Liver (tissue), 9 donors: ENCODE results near the gene TMEM259. TPM values are rescaled to one million over a fixed set of nuclear protein-coding genes. Genes with fewer than 3 reads are reported as not detected.

Experiments
- DNase-seq: peaks from one replicate; pipeline ENCODE4 v3.0.0-alpha.2; 2017; ENCODE audit warnings: low spot score
- H3K27ac ChIP-seq, 2 donors: one replicate each; pipeline ENCODE4 v1.7.0; 2013; ENCODE audit warnings: inconsistent platforms in 2 of 2, low read length in 2 of 2, control low read depth in 1 of 2, low read depth in 1 of 2, mild to moderate bottlenecking in 1 of 2
- H3K27me3 ChIP-seq, 4 donors: one replicate each; pipeline versions ENCODE4 v1.6.1 to v1.7.0; 2013; ENCODE audit warnings: low read length in 3 of 4, inconsistent platforms in 1 of 4, mild to moderate bottlenecking in 1 of 4, moderate library complexity in 1 of 4; ENCODE audit not compliant: control insufficient read depth in 4 of 4, insufficient read depth in 4 of 4
- H3K36me3 ChIP-seq, 4 donors: one replicate each; pipeline versions ENCODE4 v1.6.1 to v1.7.0; 2013; ENCODE audit warnings: low read length in 3 of 4, mild to moderate bottlenecking in 3 of 4, low read depth in 1 of 4, moderate library complexity in 1 of 4; ENCODE audit not compliant: control insufficient read depth in 4 of 4, insufficient read depth in 3 of 4
- H3K4me1 ChIP-seq, 4 donors: one replicate each; pipeline versions ENCODE4 v1.6.1 to v1.7.0; 2013; ENCODE audit warnings: low read length in 3 of 4, mild to moderate bottlenecking in 3 of 4, moderate library complexity in 1 of 4; ENCODE audit not compliant: control insufficient read depth in 4 of 4, insufficient read depth in 4 of 4
- H3K4me3 ChIP-seq, 3 donors: one replicate each; pipeline versions ENCODE4 v1.6.1 to v1.7.0; 2013; ENCODE audit warnings: low read length in 3 of 3, control low read depth in 1 of 3, low read depth in 1 of 3, mild to moderate bottlenecking in 1 of 3
- H3K9ac ChIP-seq, 2 donors: one replicate each; pipeline ENCODE4 v1.7.0; 2013; ENCODE audit warnings: low read length in 2 of 2, mild to moderate bottlenecking in 2 of 2, moderate library complexity in 2 of 2, control low read depth in 1 of 2, low read depth in 1 of 2
- H3K9me3 ChIP-seq, 4 donors: one replicate each; pipeline versions ENCODE4 v1.6.1 to v1.7.0; 2013; ENCODE audit warnings: low read length in 3 of 4; ENCODE audit not compliant: control insufficient read depth in 4 of 4
- ATF3 ChIP-seq: IDR thresholded peaks from 2 replicates; pipeline ENCODE4 v1.6.1; 2016; ENCODE audit warnings: antibody characterized with exemption
- CTCF ChIP-seq: fragments of 150-350 bp; IDR thresholded peaks from 2 replicates; pipeline ENCODE4 v1.5.1; 2017; ENCODE audit warnings: improper control_type of control experiment, low read depth, low read length; ENCODE audit not compliant: missing input control
- EGR1 ChIP-seq, 2 donors: IDR thresholded peaks; 2 replicates each; pipeline ENCODE4 v1.6.1; 2016 to 2018; ENCODE audit warnings: antibody characterized with exemption in 2 of 2, low read depth in 2 of 2
- GABPA ChIP-seq, 2 donors: IDR thresholded peaks in 1 of 2; conservative IDR thresholded peaks in 1 of 2; 2 replicates each; pipeline ENCODE4 v1.6.1; 2016; ENCODE audit warnings: antibody characterized with exemption in 2 of 2, mild to moderate bottlenecking in 1 of 2, moderate library complexity in 1 of 2
- HNF4G ChIP-seq: IDR thresholded peaks from 2 replicates; pipeline ENCODE4 v1.6.1; 2016; ENCODE audit warnings: antibody characterized with exemption
- JUND ChIP-seq, 2 donors: IDR thresholded peaks; 2 replicates each; pipeline ENCODE4 v1.6.1; 2016; ENCODE audit warnings: antibody characterized with exemption in 2 of 2
- RAD21 ChIP-seq, 2 donors: IDR thresholded peaks; 2 replicates each; pipeline ENCODE4 v1.6.1; 2016; ENCODE audit warnings: antibody characterized with exemption in 2 of 2, mild to moderate bottlenecking in 2 of 2
- REST ChIP-seq: IDR thresholded peaks from 2 replicates; pipeline ENCODE4 v1.6.1; 2016; ENCODE audit warnings: antibody characterized with exemption, mild to moderate bottlenecking
- RXRA ChIP-seq, 2 donors: IDR thresholded peaks; 2 replicates each; pipeline ENCODE4 v1.6.1; 2017 to 2018; ENCODE audit warnings: antibody characterized with exemption in 2 of 2, mild to moderate bottlenecking in 1 of 2
- TAF1 ChIP-seq: conservative IDR thresholded peaks from 2 replicates; pipeline ENCODE4 v1.6.1; 2016; ENCODE audit warnings: antibody characterized with exemption, mild to moderate bottlenecking
- YY1 ChIP-seq: IDR thresholded peaks from 2 replicates; pipeline ENCODE4 v1.6.1; 2016; ENCODE audit warnings: antibody characterized with exemption, mild to moderate bottlenecking
- WGBS: extraction: QIAGEN DNeasy Blood & Tissue Kit; methylation state at CpG from one replicate; pipeline ENCODE4 v1.1.7; 2013; 5-methylcytosine and 5-hydroxymethylcytosine counted together
- polyA plus RNA-seq, 2 donors: library from polyadenylated mRNA; stranded (reverse) in 1 of 2; unstranded in 1 of 2; fragments of 200-250 nt in 1 of 2; fragments of >200 nt in 1 of 2; fragmentation: Nextera tagmentation in 1 of 2; extraction: Ambion mirVana in 1 of 2; gene quantifications; one replicate each; pipeline versions ENCODE4 v1.2.1 to v1.2.3, GENCODE V29; 2013 to 2015
- total RNA-seq, 2 donors: library from RNA; depleted of rRNA; stranded (reverse); fragments of >200 nt; gene quantifications; one replicate each; pipeline ENCODE4 v1.2.3, GENCODE V29; 2014
- donor health status: healthy.
- donor health status: healthy.
- donor health status: healthy.
- donor health status: healthy.
- donor health status: healthy.

Gene TMEM259
- total and polyA plus RNA-seq, 4 donors: 29.7 to 99.3 (median 57.3) TPM

DNA sequence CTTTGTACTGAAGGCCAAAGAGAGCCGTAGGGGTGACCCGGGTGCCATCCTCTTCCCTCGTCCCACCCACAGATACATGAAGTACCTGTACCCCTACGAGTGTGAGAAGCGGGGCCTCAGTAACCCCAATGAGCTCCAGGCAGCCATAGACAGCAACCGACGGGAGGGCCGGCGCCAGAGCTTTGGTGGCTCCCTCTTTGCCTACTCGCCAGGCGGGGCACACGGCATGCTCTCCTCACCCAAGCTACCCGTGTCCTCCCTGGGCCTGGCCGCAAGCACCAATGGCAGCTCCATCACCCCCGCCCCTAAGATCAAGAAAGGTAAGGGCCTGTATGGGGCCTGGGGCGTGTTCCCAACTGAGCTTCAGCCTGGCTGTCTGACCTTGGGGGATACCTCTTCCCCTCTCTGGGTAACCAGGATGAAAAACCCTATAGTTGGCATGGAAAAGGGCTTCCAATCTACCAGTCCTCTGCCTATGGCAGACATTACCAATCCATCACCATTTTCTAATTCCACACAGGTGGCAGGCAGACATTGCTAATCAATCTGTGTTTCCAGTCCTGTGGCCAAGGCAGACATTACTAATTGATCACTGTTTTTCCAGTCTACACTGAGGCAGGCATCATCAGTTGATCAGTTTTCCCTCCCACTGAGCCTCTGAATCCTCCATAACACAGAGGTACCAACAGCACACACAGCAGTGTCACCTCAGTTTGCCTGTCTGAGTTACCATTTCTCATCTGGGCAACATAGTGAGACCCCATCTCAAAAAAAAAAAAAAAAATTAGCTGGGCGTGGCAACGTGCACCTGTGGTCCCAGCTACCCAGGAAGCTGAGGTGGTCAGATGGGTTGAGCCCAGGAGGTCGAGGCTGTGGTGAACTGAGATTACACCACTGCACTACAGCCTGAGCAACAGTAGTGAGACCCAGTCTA, 55.9 kb downstream of the TMEM259 start:
- Histone ChIP-seq H3K4me3 (no peak overlapping the region), H3K9ac (no peak overlapping the region), H3K27me3 (no peaks in the 10 kb centered on the region), H3K27ac (no peak overlapping the region), H3K36me3 (peaks cover 0 to 24% (median 5%) of the 10 kb centered on the region in 4 donors), H3K9me3 (no peaks in the 10 kb centered on the region), H3K4me1 (no peaks in the 10 kb centered on the region)
- WGBS: 99% methylated on average over 19 of the region's 19 CpGs
- no peak for TF ChIP-seq HNF4G
- DNase-seq: no peak

GRCh38 chr19:964116-964520, 56.8 kb downstream of the TMEM259 start:
- 97% methylated on average over 16 of the region's 16 CpGs for WGBS
- H3K9me3 ChIP-seq: no peaks in the 10 kb centered on the region
- TF ChIP-seq RAD21 (IDR thresholded peaks at IDR 0.05): no peak
- no peak for TF ChIP-seq HNF4G
- no peak for TF ChIP-seq GABPA (IDR thresholded peaks at IDR 0.05 in 1 of 2, conservative IDR thresholded peaks at IDR 0.05 in 1 of 2)
- TF ChIP-seq EGR1 (IDR thresholded peaks at IDR 0.05; ENCODE audit: low read depth in 2 of 2): no peak
- no peak for TF ChIP-seq REST
- TF ChIP-seq RXRA (IDR thresholded peaks at IDR 0.05): no peak
- TF ChIP-seq TAF1: no peak
- peaks cover 0 to 25% (median 4%) of the 10 kb centered on the region in 4 donors for H3K36me3 ChIP-seq
- H3K4me3 ChIP-seq: no peak overlapping the region
- no peak overlapping the region for H3K27ac ChIP-seq
- H3K4me1 ChIP-seq: no peaks in the 10 kb centered on the region
- no peak overlapping the region for H3K9ac ChIP-seq
- DNase-seq: no peak
- no peaks in the 10 kb centered on the region for H3K27me3 ChIP-seq

DNA sequence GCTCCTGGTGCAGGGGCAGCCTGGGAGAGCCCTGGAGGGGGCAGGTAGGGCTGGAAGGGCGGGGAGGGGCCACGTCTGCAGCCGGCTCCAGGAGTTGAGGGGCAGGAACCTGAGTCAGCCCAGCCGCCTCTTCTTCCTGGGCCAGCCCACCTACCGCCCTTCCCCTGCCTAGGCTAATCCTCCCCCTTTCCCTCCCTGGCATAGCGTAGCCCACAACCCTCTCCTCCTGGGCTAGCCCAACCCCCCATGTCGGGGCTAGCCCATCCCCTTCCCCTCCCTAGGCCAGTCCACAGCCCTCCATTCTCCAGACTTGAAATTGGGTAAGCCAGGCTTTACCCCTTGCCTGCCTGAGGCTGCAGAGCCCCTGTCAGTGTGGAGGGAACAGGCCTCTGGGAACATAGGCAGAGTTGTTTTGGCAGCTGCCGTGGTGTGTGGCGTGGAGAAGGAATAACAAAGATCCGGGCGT, 57.4 kb downstream of the TMEM259 start:
- DNase-seq: no peak
- Histone ChIP-seq H3K9ac (no peak overlapping the region), H3K27ac (no peak overlapping the region), H3K9me3 (no peaks in the 10 kb centered on the region), H3K4me1 (no peaks in the 10 kb centered on the region), H3K4me3 (no peak overlapping the region), H3K27me3 (no peaks in the 10 kb centered on the region), H3K36me3 (peaks cover 0 to 21% (median 4%) of the 10 kb centered on the region in 4 donors)
- WGBS: 93% methylated on average over 11 of the region's 11 CpGs
- TF ChIP-seq HNF4G (no peak), CTCF (no peak), YY1 (no peak), ATF3 (no peak), JUND (IDR thresholded peaks at IDR 0.05) (no peak)
